Pancreas (tissue), 10 donors: ENCODE data around the gene EVC2. TPM values are rescaled to one million over a fixed set of nuclear protein-coding genes. Genes with fewer than 3 reads are reported as not detected.
"Not testable (repeated sequence)": the region's sequence is repeated elsewhere in the genome, so short reads cannot be mapped to it uniquely, and the experiment has no call there.

ENCODE experiments used
- ATAC-seq, 4 donors: fragments of 200-7000 bp; cut with Tn5 transposase; one replicate each; pipeline versions ENCODE4 v1.8.0 to v1.9.1; 2020; ENCODE audit warnings: mild to moderate bottlenecking in 4 of 4, moderate library complexity in 4 of 4
- DNase-seq, 6 donors: peaks; one replicate each; pipeline ENCODE4 v3.0.0-alpha.2; 2020
- FAIRE-seq: peaks from 2 replicates; lab custom pipeline; 2012; peaks lifted over from hg19 to GRCh38; lab: Jason Lieb, UNC
- H3K27ac ChIP-seq, 4 donors: fragments of 200-600 bp; sonication (generic); 1 replicate in 3 of 4; 2 replicates in 1 of 4; pipeline versions ENCODE4 v1.5.0 to v1.8.0; 2020
- H3K27me3 ChIP-seq, 4 donors: fragments of 200-600 bp; one replicate each; pipeline ENCODE4 v1.8.0; 2021
- H3K36me3 ChIP-seq, 3 donors: fragments of 200-600 bp; sonication (generic) in 1 of 3; one replicate each; pipeline versions ENCODE4 v1.5.0 to v1.8.0; 2020 to 2021
- H3K4me1 ChIP-seq, 3 donors: fragments of 200-600 bp; one replicate each; pipeline ENCODE4 v1.8.0; 2021
- H3K4me3 ChIP-seq, 4 donors: fragments of 200-600 bp; sonication (generic) in 2 of 4; one replicate each; pipeline versions ENCODE4 v1.5.0 to v1.8.0; 2020 to 2021
- H3K9me3 ChIP-seq, 4 donors: fragments of 200-600 bp; one replicate each; pipeline ENCODE4 v1.8.0; 2021
- WGBS, 2 donors: extraction: QIAGEN DNeasy Blood & Tissue Kit; methylation state at CpG; one replicate each; pipeline ENCODE4 v1.1.7; 2013; 5-methylcytosine and 5-hydroxymethylcytosine counted together
- intact Hi-C, 3 donors: fragments of 100-400 bp; cut with DNase I; formaldehyde crosslinking; loops; one replicate each; pipeline versions ENCODE4 v1.11.1 to v1.14.2; 2022
- polyA plus RNA-seq, 2 donors: library from polyadenylated mRNA; stranded (reverse); fragments of 200-250 nt; gene quantifications; one replicate each; pipeline ENCODE4 v1.2.3, GENCODE V29; 2013
- total RNA-seq, 6 donors: library from RNA; stranded (reverse); fragmentation: NEBNext Ultra II Directional in 4 of 6; extraction: Animal tissue kit (Norgen Biotek cat#: 25700) in 4 of 6; gene quantifications; one replicate each; pipeline versions ENCODE4 v1.2.1 to v1.2.4, GENCODE V29; 2021 to 2023
- TF ChIP-seq, protein P1 (sequence below), 4 donors: fragments of 200-600 bp; sonication (generic) in 3 of 4; IDR thresholded peaks; one replicate each; pipeline versions ENCODE4 v1.5.0 to v1.8.0; 2021; ENCODE audit warnings: antibody characterized with exemption in 4 of 4
- donor health status: healthy with polysubstance abuse.
- donor health status: DM: no; HTN: no; CAD: no; lungs with moderate emphysema.
- donor health status: DM: no; HTN: no; CAD: no.
- donor health status: control.
- donor health status: control.
- donor health status: Bipolar disorder and iron deficiency.
- donor health status: DM: yes; HTN: yes; CAD: no.
- donor health status: DM: no; HTN: no; CAD: no.
- donor health status: DM: no; HTN: no; CAD: no.
- donor health status: DM: yes; HTN: yes; CAD: no.

The EVC2 gene
- total and polyA plus RNA-seq, 8 donors = 1.2 to 4.2 (median 1.9) TPM

DNA sequence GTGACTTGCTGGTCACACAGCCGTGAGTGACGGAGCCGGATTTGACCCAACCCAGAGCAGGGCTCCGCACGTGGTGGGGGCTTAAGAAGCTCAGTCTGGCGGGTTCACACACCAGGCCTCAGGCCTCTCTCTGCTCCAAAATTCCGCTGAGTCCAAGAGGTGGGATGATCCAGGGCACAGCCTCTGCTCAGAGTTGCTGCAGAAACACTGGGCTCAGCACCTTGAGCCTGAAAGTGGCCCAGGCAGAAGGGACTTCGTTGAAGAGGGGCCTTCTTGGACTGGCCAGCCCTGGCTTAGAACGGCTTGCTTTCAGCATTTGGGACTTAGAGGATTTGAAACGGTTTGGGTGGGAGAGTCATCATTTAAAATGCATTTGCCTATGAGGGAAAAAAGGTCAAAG is 23.8 kb upstream of the EVC2 start:
- no peaks in the 10 kb centered on the region for H3K4me1 ChIP-seq
- H3K27ac ChIP-seq = no peak overlapping the region
- DNase-seq (no peak), FAIRE-seq (no peak), ATAC-seq (no peak)
- no peak overlapping the region for H3K4me3 ChIP-seq
- peaks cover 0 to 33% (median 0%) of the 10 kb centered on the region in 3 donors for H3K36me3 ChIP-seq
- no peaks in the 10 kb centered on the region for H3K27me3 ChIP-seq
- TF ChIP-seq, protein P1, sequence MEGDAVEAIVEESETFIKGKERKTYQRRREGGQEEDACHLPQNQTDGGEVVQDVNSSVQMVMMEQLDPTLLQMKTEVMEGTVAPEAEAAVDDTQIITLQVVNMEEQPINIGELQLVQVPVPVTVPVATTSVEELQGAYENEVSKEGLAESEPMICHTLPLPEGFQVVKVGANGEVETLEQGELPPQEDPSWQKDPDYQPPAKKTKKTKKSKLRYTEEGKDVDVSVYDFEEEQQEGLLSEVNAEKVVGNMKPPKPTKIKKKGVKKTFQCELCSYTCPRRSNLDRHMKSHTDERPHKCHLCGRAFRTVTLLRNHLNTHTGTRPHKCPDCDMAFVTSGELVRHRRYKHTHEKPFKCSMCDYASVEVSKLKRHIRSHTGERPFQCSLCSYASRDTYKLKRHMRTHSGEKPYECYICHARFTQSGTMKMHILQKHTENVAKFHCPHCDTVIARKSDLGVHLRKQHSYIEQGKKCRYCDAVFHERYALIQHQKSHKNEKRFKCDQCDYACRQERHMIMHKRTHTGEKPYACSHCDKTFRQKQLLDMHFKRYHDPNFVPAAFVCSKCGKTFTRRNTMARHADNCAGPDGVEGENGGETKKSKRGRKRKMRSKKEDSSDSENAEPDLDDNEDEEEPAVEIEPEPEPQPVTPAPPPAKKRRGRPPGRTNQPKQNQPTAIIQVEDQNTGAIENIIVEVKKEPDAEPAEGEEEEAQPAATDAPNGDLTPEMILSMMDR (IDR thresholded peaks at IDR 0.05) = no peak
- 93 to 97% methylated on average over 10 of the region's 10 CpGs for WGBS, 2 donors
- H3K9me3 ChIP-seq = no peaks in the 10 kb centered on the region
- intact Hi-C loops = no loop called here

DNA sequence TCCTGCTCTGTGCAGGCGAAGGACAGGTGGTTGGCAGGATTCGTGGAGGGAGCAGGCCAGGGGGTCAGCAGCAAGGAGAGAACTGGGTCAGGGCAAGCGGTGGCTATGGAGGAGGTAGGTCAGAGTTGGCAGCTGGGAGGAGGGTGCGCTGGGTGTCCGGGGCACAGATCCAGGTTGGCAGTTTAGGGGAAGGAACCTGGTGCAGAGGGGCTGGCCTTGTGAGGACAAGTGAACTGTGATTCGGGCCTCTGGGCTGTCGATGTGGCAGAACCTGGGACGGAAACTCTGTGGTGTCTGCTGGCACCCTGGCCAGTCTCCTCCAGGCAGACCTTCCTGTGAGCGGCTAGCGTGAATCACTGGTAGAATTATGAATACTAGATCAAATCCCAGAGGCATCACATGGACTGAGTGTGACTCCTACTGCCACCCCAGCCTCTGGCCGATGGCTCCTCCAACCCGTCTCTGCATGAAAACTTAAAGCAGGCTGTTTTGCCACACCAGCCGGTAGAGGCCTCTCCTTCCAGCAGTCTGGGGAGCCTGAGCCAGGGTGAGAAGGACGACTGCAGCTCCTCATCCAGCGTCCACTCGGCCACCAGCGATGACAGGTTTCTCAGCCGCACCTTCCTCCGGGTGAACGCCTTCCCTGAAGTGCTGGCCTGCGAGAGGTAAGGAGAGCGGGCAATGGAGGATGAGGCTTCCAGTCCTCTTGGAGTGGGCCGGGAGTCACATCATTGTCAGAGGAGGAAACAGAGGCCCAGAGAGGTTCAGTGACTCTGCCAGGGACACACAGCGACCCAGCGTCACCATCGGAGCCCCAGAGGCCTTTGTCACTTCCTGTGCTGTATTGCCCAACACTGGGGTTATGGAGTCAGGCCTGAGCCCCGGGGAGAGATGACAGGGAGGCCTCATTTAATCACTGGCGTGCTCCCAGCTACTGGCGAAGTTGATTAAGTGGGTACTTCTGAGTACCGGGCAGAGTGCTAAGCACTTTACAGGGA is 22.9 kb upstream of the EVC2 start:
- H3K36me3 ChIP-seq = peaks cover 0 to 33% (median 0%) of the 10 kb centered on the region in 3 donors
- FAIRE-seq = no peak

GRCh38 chr4:5730436-5730835 is 22.1 kb upstream of the EVC2 start:
- TF ChIP-seq, protein P1 (IDR thresholded peaks at IDR 0.05) = no peak
- intact Hi-C loops = no loop called here
- no peak for ATAC-seq
- no peak overlapping the region for H3K4me3 ChIP-seq
- DNase-seq = no peak
- H3K27me3 ChIP-seq = no peaks in the 10 kb centered on the region
- WGBS, 2 donors = 88 to 94% methylated on average over 10 of the region's 10 CpGs
- no peak overlapping the region for H3K27ac ChIP-seq
- H3K36me3 ChIP-seq = peaks cover 0 to 33% (median 0%) of the 10 kb centered on the region in 3 donors
- no peaks in the 10 kb centered on the region for H3K4me1 ChIP-seq
- no peaks in the 10 kb centered on the region for H3K9me3 ChIP-seq
- no peak for FAIRE-seq

More for the DNA sequence above, 22.9 kb upstream of the EVC2 start:
- no peak for DNase-seq
- intact Hi-C loops = no loop called here
- Histone ChIP-seq H3K27ac (no peak overlapping the region), H3K4me1 (no peaks in the 10 kb centered on the region), H3K4me3 (no peak overlapping the region), H3K27me3 (no peaks in the 10 kb centered on the region), H3K9me3 (no peaks in the 10 kb centered on the region)
- TF ChIP-seq, protein P1 (IDR thresholded peaks at IDR 0.05) = no peak
- ATAC-seq = no peak
- 91 to 93% methylated on average over 30 of the region's 30 CpGs for WGBS, 2 donors

- DNase-seq, H3K27ac ChIP-seq, H3K9me3 ChIP-seq, intact Hi-C loops, FAIRE-seq, ATAC-seq, H3K4me3 ChIP-seq, H3K4me1 ChIP-seq, H3K27me3 ChIP-seq: not testable (repeated sequence)
- peaks cover 0 to 29% (median 0%) of the 10 kb centered on the region in 3 donors for H3K36me3 ChIP-seq
- 82 to 100% methylated on average over 2 of the region's 2 CpGs for WGBS, 2 donors
Observed at GRCh38 chr4:5728412-5728811, 20.1 kb upstream of the EVC2 start.

DNA sequence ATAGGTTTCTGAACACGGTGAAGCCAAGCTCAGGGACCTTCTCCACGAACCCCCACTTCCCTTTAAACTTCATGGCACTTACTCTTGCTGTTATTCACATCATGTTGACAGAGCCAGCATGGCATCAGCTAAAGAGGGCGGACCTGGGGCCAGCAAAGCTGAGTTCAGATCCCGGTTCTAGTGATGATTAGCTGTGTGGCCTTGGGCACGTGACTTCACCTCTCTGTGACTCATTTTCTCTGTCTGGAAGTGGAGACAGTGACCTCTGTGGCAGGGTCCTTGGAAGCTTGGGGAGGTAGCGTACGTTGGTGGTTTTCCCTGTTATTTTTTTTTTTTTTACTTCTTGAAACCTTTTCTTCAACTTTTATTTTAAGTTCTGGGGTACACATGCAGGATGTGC is 16.0 kb upstream of the EVC2 start:
- no peaks in the 10 kb centered on the region for H3K9me3 ChIP-seq
- intact Hi-C loops = no loop called here
- no peaks in the 10 kb centered on the region for H3K27me3 ChIP-seq
- peaks cover 0 to 3% (median 0%) of the 10 kb centered on the region in 3 donors for H3K4me1 ChIP-seq
- FAIRE-seq = no peak
- DNase-seq = no peak
- no peak for ATAC-seq
- H3K4me3 ChIP-seq = no peak overlapping the region
- no peak overlapping the region for H3K27ac ChIP-seq
- 92 to 93% methylated on average over 7 of the region's 7 CpGs for WGBS, 2 donors
- TF ChIP-seq, protein P1 (IDR thresholded peaks at IDR 0.05) = no peak
- H3K36me3 ChIP-seq = peaks cover 0 to 2% (median 0%) of the 10 kb centered on the region in 3 donors
